Measurements from ENCODE around the gene RGMB. TPM values are rescaled to one million over a fixed set of nuclear protein-coding genes. Genes with fewer than 3 reads are reported as not detected.

RGMB gene
- total RNA-seq, 3 donors from 2014 or later (not counting 1 experiment from before 2014, with no cell fraction given) = 0.35 to 1.5 (median 0.86) TPM

GRCh38 chr5:98805070-98805469 lies 31.6 kb downstream of the RGMB start:
- Histone ChIP-seq H3K4me1 (ENCODE audit: control insufficient read depth, insufficient read depth, low read length) (no peaks in the 10 kb centered on the region), H3K36me3 (ENCODE audit: control insufficient read depth, insufficient read depth, low read length) (no peaks in the 10 kb centered on the region), H3K4me3 (ENCODE audit: low read length) (no peak overlapping the region), H3K27me3 (ENCODE audit: control insufficient read depth, insufficient read depth, low read length) (peaks cover 2% of the 10 kb centered on the region), H3K9me3 (ENCODE audit: control insufficient read depth, insufficient read depth, low read length) (peaks cover 5% of the 10 kb centered on the region), H3K27ac (ENCODE audit: low read length) (no peak overlapping the region)
- H3K27me3 Mint-ChIP-seq (ENCODE audit: low read depth in 2 of 2) = no peaks in the 10 kb centered on the region
- H3K4me3 Mint-ChIP-seq = no peak overlapping the region
- peaks cover 5 to 8% of the 10 kb centered on the region in 2 donors for H3K9me3 Mint-ChIP-seq
- intact Hi-C loops (cut with micrococcal nuclease) = no loop called here
- H3K4me1 Mint-ChIP-seq = no peaks in the 10 kb centered on the region
- peaks cover 26% of the 10 kb centered on the region for H3K36me3 Mint-ChIP-seq
- 0% methylated on average over 1 of the region's 1 CpG for WGBS (ENCODE audit: insufficient coverage)
- no peak for DNase-seq
- TF ChIP-seq CTCF (IDR thresholded peaks at IDR 0.05) = no peak
- H3K27ac Mint-ChIP-seq = no peak overlapping the region
- no peak for ATAC-seq

- no peak for TF ChIP-seq CTCF (IDR thresholded peaks at IDR 0.05)
- peaks cover 5% of the 10 kb centered on the region for H3K9me3 ChIP-seq (ENCODE audit: control insufficient read depth, insufficient read depth, low read length)
- Mint-ChIP-seq H3K4me3 (no peak overlapping the region), H3K9me3 (peaks cover 5 to 8% of the 10 kb centered on the region in 2 donors), H3K27ac (no peak overlapping the region), H3K27me3 (ENCODE audit: low read depth in 2 of 2) (no peaks in the 10 kb centered on the region), H3K36me3 (peaks cover 26% of the 10 kb centered on the region), H3K4me1 (no peaks in the 10 kb centered on the region)
- peaks cover 2% of the 10 kb centered on the region for H3K27me3 ChIP-seq (ENCODE audit: control insufficient read depth, insufficient read depth, low read length)
- intact Hi-C loops (cut with micrococcal nuclease) = no loop called here
- H3K4me3 ChIP-seq (ENCODE audit: low read length) = no peak overlapping the region
- no peaks in the 10 kb centered on the region for H3K4me1 ChIP-seq (ENCODE audit: control insufficient read depth, insufficient read depth, low read length)
- ATAC-seq (no peak), DNase-seq (no peak)
- no peak overlapping the region for H3K27ac ChIP-seq (ENCODE audit: low read length)
- H3K36me3 ChIP-seq (ENCODE audit: control insufficient read depth, insufficient read depth, low read length) = no peaks in the 10 kb centered on the region
Observed at GRCh38 chr5:98807806-98808205, 34.3 kb downstream of the RGMB start.

- H3K27me3 Mint-ChIP-seq (ENCODE audit: low read depth in 2 of 2) = no peaks in the 10 kb centered on the region
- no peak overlapping the region for H3K27ac ChIP-seq (ENCODE audit: low read length)
- no peak overlapping the region for H3K27ac Mint-ChIP-seq
- H3K36me3 Mint-ChIP-seq = peaks cover 26% of the 10 kb centered on the region
- no peaks in the 10 kb centered on the region for H3K4me1 ChIP-seq (ENCODE audit: control insufficient read depth, insufficient read depth, low read length)
- H3K4me3 Mint-ChIP-seq = no peak overlapping the region
- H3K9me3 Mint-ChIP-seq = peaks cover 5 to 8% of the 10 kb centered on the region in 2 donors
- intact Hi-C loops (cut with micrococcal nuclease) = no loop called here
- H3K4me1 Mint-ChIP-seq = no peaks in the 10 kb centered on the region
- TF ChIP-seq CTCF (IDR thresholded peaks at IDR 0.05) = no peak
- WGBS (ENCODE audit: insufficient coverage) = 38% methylated on average over 2 of the region's 2 CpGs
- peaks cover 2% of the 10 kb centered on the region for H3K27me3 ChIP-seq (ENCODE audit: control insufficient read depth, insufficient read depth, low read length)
- DNase-seq (no peak), ATAC-seq (no peak)
- no peak overlapping the region for H3K4me3 ChIP-seq (ENCODE audit: low read length)
- peaks cover 5% of the 10 kb centered on the region for H3K9me3 ChIP-seq (ENCODE audit: control insufficient read depth, insufficient read depth, low read length)
- no peaks in the 10 kb centered on the region for H3K36me3 ChIP-seq (ENCODE audit: control insufficient read depth, insufficient read depth, low read length)
Observed at GRCh38 chr5:98810206-98810605, 36.7 kb downstream of the RGMB start.

- Mint-ChIP-seq H3K36me3 (peaks cover under 1% of the 10 kb centered on the region), H3K4me1 (no peaks in the 10 kb centered on the region), H3K27me3 (ENCODE audit: low read depth in 2 of 2) (no peaks in the 10 kb centered on the region), H3K9me3 (no peaks in the 10 kb centered on the region), H3K27ac (no peak overlapping the region), H3K4me3 (no peak overlapping the region)
- H3K4me3 ChIP-seq (ENCODE audit: low read length) = no peak overlapping the region
- no peak for TF ChIP-seq CTCF (IDR thresholded peaks at IDR 0.05)
- DNase-seq (no peak), ATAC-seq (no peak)
- no peaks in the 10 kb centered on the region for H3K27me3 ChIP-seq (ENCODE audit: control insufficient read depth, insufficient read depth, low read length)
- intact Hi-C loops (cut with micrococcal nuclease) = no loop called here
- no peaks in the 10 kb centered on the region for H3K9me3 ChIP-seq (ENCODE audit: control insufficient read depth, insufficient read depth, low read length)
- no peaks in the 10 kb centered on the region for H3K4me1 ChIP-seq (ENCODE audit: control insufficient read depth, insufficient read depth, low read length)
- 79% methylated on average over 3 of the region's 3 CpGs for WGBS (ENCODE audit: insufficient coverage)
- H3K27ac ChIP-seq (ENCODE audit: low read length) = no peak overlapping the region
- H3K36me3 ChIP-seq (ENCODE audit: control insufficient read depth, insufficient read depth, low read length) = no peaks in the 10 kb centered on the region
Observed at GRCh38 chr5:98813755-98814154, 40.3 kb downstream of the RGMB start.
